HG03103 (cell line): ENCODE measurements around the gene TMEM41B.

Experiments used
- ATAC-seq: cut with Tn5 transposase; IDR thresholded peaks from one replicate; pipeline ENCODE4 v1.9.1; 2021; ENCODE audit warnings: low read depth; ENCODE audit not compliant: unreplicated experiment

TMEM41B gene

DNA sequence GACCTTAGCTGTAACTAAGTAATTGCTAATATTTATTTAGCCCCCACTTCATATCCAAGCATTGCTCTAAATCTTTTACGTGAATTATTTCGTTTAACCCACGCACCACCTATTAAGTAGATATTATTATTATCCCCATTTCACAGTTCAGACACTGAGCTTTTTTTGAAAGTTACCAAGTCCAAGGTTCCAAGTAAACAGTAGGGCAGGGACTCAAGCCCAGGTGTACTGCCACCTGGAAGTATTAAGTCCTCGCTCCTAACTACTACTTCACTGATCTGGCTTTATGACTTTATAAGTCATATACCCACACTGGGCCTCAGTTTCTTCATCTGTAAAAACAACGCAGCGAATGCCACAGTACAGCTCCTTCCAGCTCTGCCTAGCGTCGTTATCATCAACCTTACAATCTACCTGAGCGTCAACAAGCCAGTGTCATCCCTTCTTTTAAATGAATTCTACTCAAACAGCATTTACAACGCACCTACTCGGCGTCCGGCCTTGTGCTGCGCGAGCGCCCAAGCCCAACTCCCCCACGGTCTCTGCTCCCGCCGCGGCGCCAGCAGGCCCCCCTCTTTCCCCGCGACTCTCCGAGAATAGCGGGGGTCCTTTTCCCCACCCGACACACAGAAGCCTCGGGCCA lies 624 bp downstream of the TMEM41B start:
- ATAC-seq = no peak

GRCh38 chr11:9310485-9311090 lies 3.8 kb downstream of the TMEM41B start:
- ATAC-seq = no peak

DNA sequence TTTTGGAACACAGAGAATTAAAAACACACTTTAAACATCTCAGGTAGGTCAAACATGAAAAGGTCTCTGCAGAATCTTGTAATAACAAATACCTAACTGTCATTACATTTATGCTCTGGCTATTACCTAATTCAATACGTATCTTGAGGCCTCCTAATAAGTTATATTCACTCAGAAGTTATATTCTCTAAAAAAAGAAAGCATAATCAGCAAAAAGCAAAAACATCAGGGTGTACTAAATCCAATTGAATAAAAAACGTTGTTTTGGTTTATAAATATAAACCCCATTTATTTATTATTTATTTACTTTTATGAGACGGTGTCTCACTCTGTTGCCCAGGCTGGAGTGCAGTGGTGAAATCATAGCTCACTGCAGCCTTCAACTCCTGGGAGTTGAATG lies 10.2 kb downstream of the TMEM41B start:
- ATAC-seq = no peak

DNA sequence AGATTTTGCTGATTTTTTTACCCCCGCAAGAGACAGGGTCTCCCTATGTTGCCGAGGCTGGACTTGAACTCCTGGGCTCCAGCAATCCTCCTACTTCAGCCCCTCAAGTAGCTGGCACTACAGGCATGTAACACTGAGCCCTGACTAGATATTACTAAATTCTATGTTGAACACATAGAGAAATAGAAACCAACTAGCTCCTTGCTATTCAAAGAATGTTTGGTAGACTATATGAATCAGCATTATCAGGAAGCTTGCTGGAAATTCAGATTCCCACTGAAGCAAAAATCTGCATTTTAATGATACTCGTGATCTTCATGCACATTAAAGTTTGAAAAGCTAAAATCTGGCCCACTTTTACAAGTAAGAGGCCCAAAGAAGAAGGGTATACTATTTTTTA lies 11.9 kb downstream of the TMEM41B start:
- no peak for ATAC-seq

DNA sequence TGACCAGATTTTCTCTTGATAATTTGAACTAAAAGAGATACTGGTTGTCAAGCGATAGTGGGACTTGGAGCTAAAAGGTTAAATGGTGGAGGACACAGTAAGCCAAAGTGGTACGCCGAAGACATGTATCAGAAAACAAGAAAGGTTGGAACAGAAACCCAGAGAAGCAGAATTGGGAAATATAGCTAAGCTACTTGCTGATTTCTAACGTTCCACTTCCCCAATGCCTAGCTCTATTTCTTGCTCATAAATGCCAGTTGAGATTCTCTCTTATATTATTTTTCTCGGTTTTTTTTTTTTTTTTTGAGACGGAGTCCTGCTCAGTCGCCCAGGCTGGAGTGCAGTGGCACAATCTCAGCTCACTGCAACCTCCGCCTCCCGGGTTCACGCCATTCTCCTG lies 12.7 kb downstream of the TMEM41B start:
- no peak for ATAC-seq

- no peak for ATAC-seq
Observed at GRCh38 chr11:9293646-9294045, 20.7 kb downstream of the TMEM41B start.

DNA sequence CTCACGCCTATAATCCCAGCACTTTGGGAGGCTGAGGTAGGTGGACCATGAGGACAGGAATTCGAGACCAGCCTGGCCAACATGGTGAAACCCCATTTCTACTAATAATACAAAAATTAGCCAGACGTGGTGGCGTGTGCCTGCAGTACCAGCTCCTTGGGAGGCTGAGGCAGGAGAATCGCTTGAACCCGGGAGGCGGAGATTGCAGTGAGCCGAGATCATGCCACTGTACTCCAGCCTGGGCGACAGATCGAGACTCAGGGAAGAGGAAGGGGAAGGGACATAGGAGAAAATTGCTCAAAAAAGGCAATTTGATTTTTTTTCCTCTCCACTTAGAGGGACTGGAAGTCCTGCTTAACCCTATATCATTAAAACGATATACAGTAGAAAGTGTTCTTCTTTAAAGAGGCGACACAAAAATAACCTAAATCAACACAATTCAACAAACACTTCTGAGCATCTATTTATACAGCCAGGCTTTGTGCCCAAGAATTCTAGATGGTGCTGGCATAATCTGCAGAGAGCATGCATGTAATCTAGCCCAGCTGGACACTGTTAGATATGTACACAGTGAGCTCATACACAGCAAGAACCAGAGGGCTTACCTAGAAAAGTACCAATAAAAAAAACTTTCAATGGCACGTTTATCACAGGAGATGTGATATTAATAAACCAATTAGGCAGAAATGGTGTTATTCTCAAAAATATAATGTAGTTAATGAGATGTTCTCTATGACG lies 28.4 kb downstream of the TMEM41B start:
- ATAC-seq = no peak

DNA sequence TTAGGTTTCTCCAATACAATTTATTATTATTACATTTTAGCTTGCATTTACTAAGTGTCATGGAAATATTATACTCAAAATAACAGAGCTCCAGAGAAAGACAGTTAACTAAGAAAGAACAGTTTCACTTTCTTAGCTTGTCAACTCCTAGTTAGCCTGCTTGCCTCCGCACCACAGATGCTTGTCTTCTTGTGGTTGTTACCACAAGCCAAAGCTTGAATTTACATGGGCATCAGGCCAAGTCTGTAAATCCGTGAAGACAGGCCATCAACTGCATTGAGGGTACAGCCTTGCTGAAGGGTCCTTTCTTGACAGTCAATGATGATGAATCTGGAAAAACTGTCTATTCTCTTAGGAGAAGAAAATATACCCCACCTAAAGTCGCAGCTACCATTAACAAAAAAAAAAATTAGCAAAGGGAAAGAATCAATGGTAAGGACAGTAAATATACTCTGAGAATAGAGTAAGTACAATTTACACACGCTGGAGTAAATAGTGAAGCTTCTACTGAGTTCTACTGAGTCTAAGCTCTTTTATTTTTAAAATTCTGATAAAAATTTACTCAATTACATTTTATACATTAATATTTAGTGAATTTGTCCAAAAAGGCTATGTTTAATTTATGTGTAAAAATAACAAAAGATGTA lies 33.6 kb downstream of the TMEM41B start:
- peak; percentile 96 for ATAC-seq

- ATAC-seq = no peak
Observed at GRCh38 chr11:9277176-9277575, 37.2 kb downstream of the TMEM41B start.

GRCh38 chr11:9276571-9276970 lies 37.8 kb downstream of the TMEM41B start:
- ATAC-seq = no peak

DNA sequence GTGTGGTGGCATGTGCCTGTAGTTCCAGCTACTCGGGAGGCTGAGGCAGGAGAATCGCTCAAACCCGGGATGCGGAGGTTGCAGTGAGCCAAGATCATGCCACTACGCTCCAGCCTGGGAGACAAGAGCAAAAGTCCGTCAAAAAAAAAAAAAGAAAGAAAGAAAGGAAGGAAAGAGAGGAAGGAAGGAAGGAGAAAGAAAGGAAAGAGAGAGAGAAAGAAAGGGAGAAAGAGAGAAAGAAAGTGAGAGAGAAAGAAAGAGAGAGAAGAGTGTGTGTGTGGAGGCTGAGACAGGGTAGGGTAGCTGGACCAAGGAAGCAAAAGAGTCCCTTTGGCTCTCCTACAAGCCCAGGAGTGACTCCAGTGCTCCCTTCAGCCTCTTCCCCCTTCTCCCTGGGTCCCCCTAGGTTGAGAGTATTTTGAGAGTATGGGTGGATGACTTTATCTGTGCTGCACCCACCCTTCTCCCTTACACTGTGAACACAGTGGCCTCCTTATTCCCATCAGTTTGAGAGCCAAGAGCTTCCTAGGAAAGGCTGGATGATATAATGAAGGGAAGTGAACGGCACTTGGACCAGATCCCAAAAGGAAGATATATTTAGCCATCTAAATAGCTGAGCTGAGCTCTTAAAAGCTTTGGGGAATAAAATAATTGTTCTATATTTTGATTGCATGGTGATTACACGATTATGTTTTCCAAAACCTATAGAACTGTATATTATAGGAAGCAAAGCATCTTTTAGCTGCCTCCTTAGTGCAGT lies 39.7 kb downstream of the TMEM41B start:
- no peak for ATAC-seq

DNA sequence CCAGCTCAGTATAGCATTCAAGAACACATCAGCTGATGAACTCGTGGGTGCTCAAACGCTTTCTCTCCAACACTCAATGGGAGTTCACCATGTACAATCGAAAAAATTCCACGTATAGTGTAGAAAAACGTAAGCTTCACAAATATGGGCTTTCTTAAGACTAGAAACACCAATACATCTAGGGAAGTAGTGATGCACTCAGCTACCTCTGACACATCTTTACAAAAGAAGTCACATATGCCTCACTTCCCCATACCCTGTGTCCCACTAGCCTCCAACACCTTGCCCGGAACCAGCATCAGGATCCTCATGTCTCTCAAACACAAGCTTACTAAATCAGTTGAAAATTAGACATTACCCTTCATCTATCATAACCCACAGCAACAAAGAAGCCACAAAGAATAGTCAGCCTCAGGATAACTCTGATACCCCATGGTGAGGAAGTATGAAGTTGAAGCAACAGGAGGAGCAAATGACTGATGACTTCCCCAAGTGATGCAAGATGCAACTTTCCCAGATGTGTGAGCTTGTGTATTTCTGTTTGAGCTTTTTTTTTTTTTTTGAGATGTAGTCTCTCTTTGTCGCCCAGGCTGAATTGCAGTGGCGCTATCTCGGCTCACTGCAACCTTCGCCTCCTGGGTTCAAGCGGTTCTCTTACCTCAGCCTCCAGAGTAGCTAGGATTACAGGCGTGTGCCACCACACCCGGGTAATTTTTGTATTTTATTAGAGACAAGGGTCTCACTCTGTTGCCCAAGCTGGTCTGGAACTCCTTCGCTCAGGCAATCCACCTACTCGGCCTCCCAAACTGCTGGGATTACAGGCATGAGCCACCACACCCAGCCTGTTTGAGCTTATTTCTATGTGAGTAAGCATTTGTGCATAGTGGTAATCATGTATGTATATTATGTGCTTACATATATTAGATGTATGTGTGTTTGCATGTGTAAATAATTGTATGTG lies 40.7 kb downstream of the TMEM41B start:
- no peak for ATAC-seq

GRCh38 chr11:9269492-9270013 lies 44.8 kb downstream of the TMEM41B start:
- ATAC-seq = no peak

DNA sequence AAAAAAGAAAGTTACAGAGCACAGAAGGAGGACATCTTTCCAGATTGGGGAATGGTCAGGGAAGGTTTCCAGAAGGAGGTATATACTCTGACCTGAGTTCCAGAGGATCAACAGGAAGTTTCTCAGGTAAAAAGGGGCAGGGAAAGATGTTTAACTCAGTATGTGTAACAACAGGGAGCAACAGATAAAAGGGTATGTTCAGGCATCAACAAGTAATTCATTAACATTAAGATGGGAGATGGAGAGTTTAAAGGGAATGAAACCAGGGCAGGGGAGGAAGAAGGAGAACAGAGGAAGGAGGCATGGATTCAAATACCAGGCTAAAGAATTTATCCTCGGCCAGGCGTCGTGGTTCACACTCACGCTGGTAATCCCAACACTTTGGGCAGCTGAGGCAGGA lies 46.7 kb downstream of the TMEM41B start:
- ATAC-seq = no peak

DNA sequence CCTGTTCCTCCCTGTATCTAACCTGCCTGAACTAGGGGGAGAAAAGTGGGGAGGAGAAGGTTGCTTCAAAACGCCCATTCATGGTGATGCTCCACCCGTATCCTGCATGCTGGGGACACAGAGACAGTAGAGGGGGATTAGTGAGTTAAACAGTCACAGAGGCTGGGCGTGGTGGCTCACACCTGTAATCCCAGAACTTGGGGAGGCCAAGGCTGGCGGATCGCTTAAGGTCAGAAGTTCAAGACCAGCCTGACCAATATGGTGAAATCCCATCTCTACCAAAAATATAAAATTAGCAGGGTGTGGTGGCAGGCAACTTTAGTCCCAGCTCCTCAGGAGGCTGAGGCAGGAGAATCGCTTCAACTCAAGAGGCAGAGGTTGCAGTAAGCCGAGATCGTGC lies 47.5 kb downstream of the TMEM41B start:
- no peak for ATAC-seq

GRCh38 chr11:9266132-9266736 lies 48.2 kb downstream of the TMEM41B start:
- no peak for ATAC-seq

GRCh38 chr11:9265211-9266131 lies 48.9 kb downstream of the TMEM41B start, which contains the start of gene DENND5A:
Gene DENND5A, minus strand, starts transcription at chr11:9265350. Its CDS starts 281 bp downstream, at chr11:9265069.
- no peak for ATAC-seq
